ENCODE results near the gene RNF215.
"Not testable (repeated sequence)": the region's sequence is repeated elsewhere in the genome, so short reads cannot be mapped to it uniquely, and the experiment has no call there.

- TF ChIP-seq CTCF, POLR2A (IDR thresholded peaks at IDR 0.05): not testable (repeated sequence)
Measured at GRCh38 chr22:30338341-30338740, 48.9 kb downstream of the RNF215 start.
